B cell (primary cell): ENCODE measurements around the gene ROBO2. TPM values are rescaled to one million over a fixed set of nuclear protein-coding genes. Genes with fewer than 3 reads are reported as not detected.

Source experiments
- ATAC-seq: fragments of 200-7000 bp; cut with Tn5 transposase; one replicate; pipeline ENCODE4 v1.10.0; 2021; ENCODE audit warnings: low read depth, mild to moderate bottlenecking, moderate number of reproducible peaks, moderate library complexity
- CTCF ChIA-PET: fragments of 350-600 bp; sonication (Branson Sonifier 250); formaldehyde crosslinking; loops from one replicate; lab custom pipeline; 2021; ENCODE audit warnings: antibody characterized with exemption, inconsistent platforms; lab: Charles Lee
- POLR2A ChIA-PET: fragments of 350-600 bp; sonication (Branson Sonifier 250); formaldehyde crosslinking; loops from one replicate; lab custom pipeline; 2021; ENCODE audit warnings: antibody characterized with exemption; lab: Charles Lee
- DNase-seq: peaks from one replicate; pipeline ENCODE4 v3.0.0; 2013
- H2AFZ ChIP-seq: 2 replicates; pipeline ENCODE4 v1.6.1; 2012; ENCODE audit warnings: mild to moderate bottlenecking, low read depth, low read length; ENCODE audit not compliant: insufficient read depth, poor library complexity, severe bottlenecking
- H3K27ac ChIP-seq, 2 donors: 1 replicate in 1 of 2; 2 replicates in 1 of 2; pipeline ENCODE4 v1.5.1; 2012 to 2013; ENCODE audit warnings: low read length in 2 of 2, mild to moderate bottlenecking in 2 of 2, moderate library complexity in 1 of 2
- H3K27me3 ChIP-seq, 4 experiments: fragments of 200-600 bp in 1 of 4; sonication (generic) in 1 of 4; replicated peaks in 1 of 4; 1 replicate in 2 of 4; 2 replicates in 2 of 4; pipeline versions ENCODE4 v1.6.1 to v1.7.0; 2013 to 2016; ENCODE audit warnings: low read length in 3 of 4, mild to moderate bottlenecking in 2 of 4, mixed read lengths in 1 of 4, moderate library complexity in 1 of 4; ENCODE audit not compliant: insufficient read depth in 4 of 4, control insufficient read depth in 3 of 4; ENCODE audit errors: control extremely low read depth in 1 of 4
- H3K36me3 ChIP-seq, 2 experiments: replicated peaks in 1 of 2; 1 replicate in 1 of 2; 2 replicates in 1 of 2; pipeline versions ENCODE4 v1.6.1 to v1.7.1; 2013; ENCODE audit warnings: low read length in 1 of 2; ENCODE audit not compliant: insufficient read depth in 2 of 2, control insufficient read depth in 1 of 2; ENCODE audit errors: control extremely low read depth in 1 of 2, extremely low read depth in 1 of 2
- H3K4me1 ChIP-seq, 2 donors: fragments of 200-600 bp in 1 of 2; sonication (generic) in 1 of 2; 1 replicate in 1 of 2; 2 replicates in 1 of 2; pipeline versions ENCODE4 v1.5.1 to v1.6.1; 2013 to 2017; ENCODE audit warnings: low read length in 2 of 2; ENCODE audit not compliant: control insufficient read depth in 2 of 2, insufficient read depth in 2 of 2
- H3K4me2 ChIP-seq: replicated peaks from 2 replicates; pipeline ENCODE3; 2012; ENCODE audit warnings: mild to moderate bottlenecking, low read depth, low read length; ENCODE audit not compliant: poor library complexity, severe bottlenecking
- H3K4me3 ChIP-seq, 5 experiments: fragments of 200-600 bp in 1 of 5; sonication (generic) in 1 of 5; 1 replicate in 3 of 5; 2 replicates in 2 of 5; pipeline versions ENCODE4 v1.5.1 to v1.7.0; 2011 to 2016; ENCODE audit warnings: low read length in 4 of 5, mild to moderate bottlenecking in 4 of 5, low read depth in 2 of 5, control low read depth in 1 of 5, moderate library complexity in 1 of 5; ENCODE audit not compliant: insufficient read depth in 1 of 5; ENCODE audit errors: control extremely low read depth in 1 of 5, extremely low read depth in 1 of 5
- H3K79me2 ChIP-seq: fragments of 200-600 bp; sonication (generic); one replicate; pipeline ENCODE4 v1.6.0; 2016; ENCODE audit warnings: low read length; ENCODE audit not compliant: control insufficient read depth, insufficient read depth
- H3K9ac ChIP-seq: fragments of 200-600 bp; sonication (generic); 2 replicates; pipeline ENCODE4 v1.6.1; 2017; ENCODE audit warnings: mild to moderate bottlenecking, low read length, moderate library complexity
- H3K9me3 ChIP-seq, 3 donors: one replicate each; pipeline versions ENCODE4 v1.6.1 to v1.7.1; 2013; ENCODE audit warnings: low read length in 2 of 3; ENCODE audit not compliant: control insufficient read depth in 2 of 3, insufficient read depth in 1 of 3; ENCODE audit errors: control extremely low read depth in 1 of 3
- H4K20me1 ChIP-seq: 2 replicates; pipeline ENCODE4 v1.6.0; 2012; ENCODE audit warnings: mild to moderate bottlenecking, low read length; ENCODE audit not compliant: insufficient read depth, control insufficient read depth, poor library complexity, severe bottlenecking
- H3K27ac Mint-ChIP-seq: one replicate; pipeline ENCODE4 v1.8.0; 2021; ENCODE audit warnings: mixed read lengths
- H3K27me3 Mint-ChIP-seq: one replicate; pipeline ENCODE4 v1.8.0; 2021; ENCODE audit warnings: mixed read lengths
- H3K4me1 Mint-ChIP-seq: one replicate; pipeline ENCODE4 v1.8.0; 2021; ENCODE audit warnings: mixed read lengths
- H3K4me3 Mint-ChIP-seq: one replicate; pipeline ENCODE4 v1.8.0; 2021; ENCODE audit warnings: mixed read lengths
- H3K9me3 Mint-ChIP-seq: one replicate; pipeline ENCODE4 v1.8.0; 2022; ENCODE audit warnings: mixed read lengths; ENCODE audit not compliant: insufficient read depth
- EZH2 ChIP-seq: IDR thresholded peaks from 2 replicates; pipeline ENCODE4 v1.6.1; 2012; ENCODE audit warnings: borderline replicate concordance, low read depth, mild to moderate bottlenecking, moderate library complexity, low read length; ENCODE audit not compliant: insufficient read depth, poor library complexity, severe bottlenecking
- WGBS: methylation state at CpG from one replicate; pipeline ENCODE4 v1.1.5; 2013; ENCODE audit warnings: missing lambda C conversion rate; ENCODE audit not compliant: insufficient coverage; 5-methylcytosine and 5-hydroxymethylcytosine counted together
- intact Hi-C: fragments of 100-400 bp; cut with micrococcal nuclease; formaldehyde crosslinking; loops from one replicate; pipeline ENCODE4 v1.10.0; 2022
- polyA plus RNA-seq: library from polyadenylated mRNA; depleted of rRNA; stranded (reverse); fragments of >200 nt; gene quantifications from 2 replicates; pipeline ENCODE4 v1.2.3, GENCODE V29; 2012
- total RNA-seq, 2 donors: library from RNA; stranded (reverse); fragments of 120-200 nt in 1 of 2; gene quantifications; 1 replicate in 1 of 2; 2 replicates in 1 of 2; pipeline versions ENCODE4 v1.2.3 to v1.2.4, GENCODE V29; 2013 to 2022
- TF ChIP-seq, protein P1 (sequence below): fragments of 200-600 bp; IDR thresholded peaks from one replicate; pipeline ENCODE4 v1.8.0; 2022; ENCODE audit warnings: antibody characterized with exemption, mild to moderate bottlenecking

The ROBO2 gene
- total and polyA plus RNA-seq, 2 donors (not counting 1 experiment from before 2014, with no cell fraction given): not detected

DNA sequence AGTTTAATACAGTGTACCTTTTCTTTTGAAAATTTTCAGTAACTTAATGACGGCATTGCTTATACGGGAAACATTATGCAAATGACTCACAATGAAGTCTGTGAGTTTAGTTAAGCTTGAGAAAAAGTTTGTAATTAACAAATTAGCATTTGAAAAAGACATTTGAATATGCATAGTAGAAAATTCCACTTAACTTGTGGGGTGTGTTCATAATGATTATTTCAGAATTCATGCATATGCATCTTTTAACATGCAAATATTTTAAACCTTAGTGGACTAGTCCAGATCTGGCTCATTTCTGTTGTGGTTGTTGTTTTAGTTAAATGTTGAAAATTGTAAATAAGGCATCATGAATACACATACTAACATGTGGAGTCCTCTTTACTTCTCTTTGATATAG is 239.4 kb downstream of the ROBO2 start:
- H3K27ac ChIP-seq: no peak overlapping the region
- H3K9me3 Mint-ChIP-seq: no peaks in the 10 kb centered on the region
- no peaks in the 10 kb centered on the region for H3K4me1 ChIP-seq
- H2AFZ ChIP-seq: no peak overlapping the region
- ATAC-seq (no peak), DNase-seq (no peak)
- CTCF ChIA-PET: no interaction called here
- no peaks in the 10 kb centered on the region for H3K4me1 Mint-ChIP-seq
- no peaks in the 10 kb centered on the region for H3K27me3 ChIP-seq
- H3K27me3 Mint-ChIP-seq: no peaks in the 10 kb centered on the region
- H3K36me3 ChIP-seq: no peaks in the 10 kb centered on the region
- H3K4me3 Mint-ChIP-seq: no peak overlapping the region
- no CpG with 5 or more reads among the region's 2 CpGs for WGBS
- H3K4me2 ChIP-seq: no peak overlapping the region
- POLR2A ChIA-PET: no interaction called here
- H3K4me3 ChIP-seq: no peak overlapping the region
- H3K79me2 ChIP-seq: no peaks in the 10 kb centered on the region
- no peaks in the 10 kb centered on the region for H3K9me3 ChIP-seq
- H3K9ac ChIP-seq: no peak overlapping the region
- no peak overlapping the region for H3K27ac Mint-ChIP-seq
- intact Hi-C loops: no loop called here
- H4K20me1 ChIP-seq: no peaks in the 10 kb centered on the region
- TF ChIP-seq EZH2: no peak
- TF ChIP-seq, protein P1, sequence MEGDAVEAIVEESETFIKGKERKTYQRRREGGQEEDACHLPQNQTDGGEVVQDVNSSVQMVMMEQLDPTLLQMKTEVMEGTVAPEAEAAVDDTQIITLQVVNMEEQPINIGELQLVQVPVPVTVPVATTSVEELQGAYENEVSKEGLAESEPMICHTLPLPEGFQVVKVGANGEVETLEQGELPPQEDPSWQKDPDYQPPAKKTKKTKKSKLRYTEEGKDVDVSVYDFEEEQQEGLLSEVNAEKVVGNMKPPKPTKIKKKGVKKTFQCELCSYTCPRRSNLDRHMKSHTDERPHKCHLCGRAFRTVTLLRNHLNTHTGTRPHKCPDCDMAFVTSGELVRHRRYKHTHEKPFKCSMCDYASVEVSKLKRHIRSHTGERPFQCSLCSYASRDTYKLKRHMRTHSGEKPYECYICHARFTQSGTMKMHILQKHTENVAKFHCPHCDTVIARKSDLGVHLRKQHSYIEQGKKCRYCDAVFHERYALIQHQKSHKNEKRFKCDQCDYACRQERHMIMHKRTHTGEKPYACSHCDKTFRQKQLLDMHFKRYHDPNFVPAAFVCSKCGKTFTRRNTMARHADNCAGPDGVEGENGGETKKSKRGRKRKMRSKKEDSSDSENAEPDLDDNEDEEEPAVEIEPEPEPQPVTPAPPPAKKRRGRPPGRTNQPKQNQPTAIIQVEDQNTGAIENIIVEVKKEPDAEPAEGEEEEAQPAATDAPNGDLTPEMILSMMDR: no peak

DNA sequence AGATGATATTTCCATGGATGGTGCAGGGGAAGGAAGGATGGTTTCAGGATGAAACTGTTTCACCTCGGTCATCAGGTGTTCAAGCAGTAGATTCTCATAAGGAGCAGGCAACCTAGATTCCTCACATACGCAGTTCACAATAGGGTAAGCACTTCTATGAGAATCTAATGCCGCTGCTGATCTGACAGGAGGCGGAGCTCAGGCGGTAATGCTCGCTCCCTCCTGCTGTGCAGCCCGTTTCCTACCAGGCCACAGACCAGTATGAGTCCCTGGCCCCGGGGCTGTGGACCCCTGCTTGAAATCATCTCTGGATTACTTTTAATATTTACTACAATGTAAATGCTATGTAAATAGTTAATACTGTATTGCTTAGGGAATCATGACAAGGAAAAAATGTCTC is 241.8 kb downstream of the ROBO2 start:
- H4K20me1 ChIP-seq: no peaks in the 10 kb centered on the region
- H3K27me3 Mint-ChIP-seq: no peaks in the 10 kb centered on the region
- H3K4me1 Mint-ChIP-seq: no peaks in the 10 kb centered on the region
- H3K36me3 ChIP-seq: no peaks in the 10 kb centered on the region
- no peak overlapping the region for H2AFZ ChIP-seq
- no peak overlapping the region for H3K9ac ChIP-seq
- no peak overlapping the region for H3K4me3 Mint-ChIP-seq
- H3K9me3 Mint-ChIP-seq: no peaks in the 10 kb centered on the region
- DNase-seq (no peak), ATAC-seq (no peak)
- H3K79me2 ChIP-seq: no peaks in the 10 kb centered on the region
- H3K27ac ChIP-seq: no peak overlapping the region
- POLR2A ChIA-PET: no interaction called here
- H3K27ac Mint-ChIP-seq: no peak overlapping the region
- 72% methylated on average over 2 of the region's 8 CpGs for WGBS
- no peaks in the 10 kb centered on the region for H3K9me3 ChIP-seq
- TF ChIP-seq EZH2: no peak
- TF ChIP-seq, protein P1: no peak
- H3K4me3 ChIP-seq: no peak overlapping the region
- no peaks in the 10 kb centered on the region for H3K4me1 ChIP-seq
- intact Hi-C loops: no loop called here
- no peaks in the 10 kb centered on the region for H3K27me3 ChIP-seq
- CTCF ChIA-PET: no interaction called here
- H3K4me2 ChIP-seq: no peak overlapping the region
